Hepatocyte (in vitro differentiated cells): Measurements from ENCODE around the gene NUBPL. TPM values are rescaled to one million over a fixed set of nuclear protein-coding genes. Genes with fewer than 3 reads are reported as not detected.

ENCODE experiments used
- DNase-seq: peaks from one replicate; pipeline ENCODE4 v3.0.0-alpha.2; 2016; ENCODE audit warnings: low spot score
- H2AFZ ChIP-seq: fragments of 200-600 bp; sonication (generic); 2 replicates; pipeline ENCODE4 v1.6.0; 2016; ENCODE audit warnings: antibody characterized with exemption, mild to moderate bottlenecking
- H3K27ac ChIP-seq: fragments of 200-600 bp; sonication (generic); 2 replicates; pipeline ENCODE4 v1.5.1; 2016; ENCODE audit warnings: mild to moderate bottlenecking
- H3K27me3 ChIP-seq: fragments of 200-600 bp; sonication (generic); 2 replicates; pipeline ENCODE4 v1.6.1; 2016
- H3K36me3 ChIP-seq: fragments of 200-600 bp; sonication (generic); replicated peaks from 2 replicates; pipeline ENCODE4 v1.5.1; 2016; ENCODE audit warnings: low read depth; ENCODE audit not compliant: insufficient read depth
- H3K4me1 ChIP-seq: fragments of 200-600 bp; sonication (generic); 2 replicates; pipeline ENCODE4 v1.5.1; 2016; ENCODE audit warnings: mild to moderate bottlenecking, moderate library complexity; ENCODE audit not compliant: insufficient read depth
- H3K4me2 ChIP-seq: fragments of 200-600 bp; sonication (generic); 2 replicates; pipeline ENCODE4 v1.6.0; 2016
- H3K4me3 ChIP-seq: fragments of 200-600 bp; sonication (generic); 2 replicates; pipeline ENCODE4 v1.5.1; 2016; ENCODE audit warnings: mild to moderate bottlenecking
- H3K79me2 ChIP-seq: fragments of 200-600 bp; sonication (generic); 2 replicates; pipeline ENCODE4 v1.6.0; 2017; ENCODE audit warnings: mild to moderate bottlenecking
- H3K9me2 ChIP-seq: fragments of 200-600 bp; sonication (generic); replicated peaks from 2 replicates; pipeline ENCODE4 v1.6.0; 2017; ENCODE audit warnings: mild to moderate bottlenecking; ENCODE audit not compliant: insufficient read depth
- H3K9me3 ChIP-seq: fragments of 200-600 bp; sonication (generic); 2 replicates; pipeline ENCODE4 v1.5.1; 2016; ENCODE audit warnings: low read depth, mild to moderate bottlenecking
- H4K20me1 ChIP-seq: fragments of 200-600 bp; sonication (generic); 2 replicates; pipeline ENCODE4 v1.6.0; 2016; ENCODE audit warnings: mild to moderate bottlenecking; ENCODE audit not compliant: insufficient read depth, poor library complexity, severe bottlenecking
- CTCF ChIP-seq: fragments of 200-600 bp; sonication (generic); IDR thresholded peaks from 2 replicates; pipeline ENCODE4 v1.5.1; 2016; ENCODE audit warnings: antibody characterized with exemption, mild to moderate bottlenecking; ENCODE audit not compliant: poor library complexity
- EZH2 ChIP-seq: fragments of 200-600 bp; sonication (generic); IDR thresholded peaks from 2 replicates; pipeline ENCODE4 v1.6.1; 2016; ENCODE audit warnings: antibody characterized with exemption, mild to moderate bottlenecking, borderline replicate concordance
- EZH2phosphoT487 ChIP-seq: fragments of 200-600 bp; sonication (generic); IDR thresholded peaks from one replicate; pipeline ENCODE4 v1.6.1; 2018; ENCODE audit warnings: antibody characterized with exemption, mild to moderate bottlenecking, low read depth, moderate library complexity; ENCODE audit not compliant: unreplicated experiment, severe bottlenecking
- WGBS: methylation state at CpG from one replicate; pipeline ENCODE4 v1.1.6; 2016; ENCODE audit warnings: low lambda C conversion rate; ENCODE audit errors: missing lambda C conversion rate; 5-methylcytosine and 5-hydroxymethylcytosine counted together
- polyA plus RNA-seq: library from polyadenylated mRNA; unstranded; fragments of >200 nt; fragmentation: Nextera tagmentation; extraction: Ambion mirVana; gene quantifications from 2 replicates; pipeline ENCODE4 v1.2.1, GENCODE V29; 2016
- total RNA-seq: library from RNA; depleted of rRNA; stranded (reverse); fragments of >200 nt; gene quantifications from 2 replicates; pipeline ENCODE4 v1.2.3, GENCODE V29; 2014

The NUBPL gene
- total and polyA plus RNA-seq, 2 experiments from 2014 or later, result 7.4 to 14.8 TPM

GRCh38 chr14:31677630-31678029, 116.4 kb downstream of the NUBPL start:
- Histone ChIP-seq H3K4me2 (no peak overlapping the region), H3K36me3 (no peaks in the 10 kb centered on the region), H3K9me3 (no peaks in the 10 kb centered on the region), H3K9me2 (no peaks in the 10 kb centered on the region), H3K4me3 (no peak overlapping the region), H2AFZ (no peak overlapping the region), H3K27ac (no peak overlapping the region), H3K79me2 (no peaks in the 10 kb centered on the region), H3K4me1 (no peaks in the 10 kb centered on the region), H4K20me1 (no peaks in the 10 kb centered on the region), H3K27me3 (no peaks in the 10 kb centered on the region)
- WGBS, result 85% methylated on average over 3 of the region's 3 CpGs
- TF ChIP-seq EZH2phosphoT487, result no peak
- TF ChIP-seq EZH2, result no peak
- no peak for TF ChIP-seq CTCF
- no peak for DNase-seq

- DNase-seq, result no peak
- Histone ChIP-seq H3K27me3 (no peaks in the 10 kb centered on the region), H3K27ac (no peak overlapping the region), H3K9me2 (no peaks in the 10 kb centered on the region), H3K4me2 (no peak overlapping the region), H3K4me1 (no peaks in the 10 kb centered on the region), H2AFZ (no peak overlapping the region), H3K4me3 (no peak overlapping the region), H4K20me1 (no peaks in the 10 kb centered on the region), H3K9me3 (no peaks in the 10 kb centered on the region), H3K79me2 (no peaks in the 10 kb centered on the region), H3K36me3 (no peaks in the 10 kb centered on the region)
- 93% methylated on average over 9 of the region's 9 CpGs for WGBS
- TF ChIP-seq CTCF (no peak), EZH2phosphoT487 (no peak), EZH2 (no peak)
Observed at GRCh38 chr14:31678421-31679249, 117.4 kb downstream of the NUBPL start.

GRCh38 chr14:31682768-31683167, 121.6 kb downstream of the NUBPL start:
- H3K4me2 ChIP-seq, result no peak overlapping the region
- no peaks in the 10 kb centered on the region for H3K27me3 ChIP-seq
- H3K27ac ChIP-seq, result no peak overlapping the region
- H3K4me3 ChIP-seq, result no peak overlapping the region
- no peaks in the 10 kb centered on the region for H3K9me3 ChIP-seq
- no peaks in the 10 kb centered on the region for H4K20me1 ChIP-seq
- TF ChIP-seq CTCF (no peak), EZH2phosphoT487 (no peak), EZH2 (no peak)
- no peak overlapping the region for H2AFZ ChIP-seq
- no peaks in the 10 kb centered on the region for H3K9me2 ChIP-seq
- H3K36me3 ChIP-seq, result no peaks in the 10 kb centered on the region
- no peaks in the 10 kb centered on the region for H3K79me2 ChIP-seq
- no peaks in the 10 kb centered on the region for H3K4me1 ChIP-seq
- DNase-seq, result no peak
- WGBS, result 93% methylated on average over 2 of the region's 2 CpGs
